K562 (cell line): ENCODE results near the gene ZNF780A. TPM values are rescaled to one million over a fixed set of nuclear protein-coding genes. Genes with fewer than 3 reads are reported as not detected.
A peak's percentile ranks its signal among the peaks of the same experiment; 100 is the strongest.

Experiments
- ATAC-seq: fragments of 200-7000 bp; cut with Tn5 transposase; 3 replicates; pipeline ENCODE4 v1.9.1; 2020; ENCODE audit warnings: moderate library complexity
- BruUV-seq: library from RNA; stranded (reverse); fragments of 400-500 nt; replicated peaks from 2 replicates; lab custom pipeline; 2021; lab: Mats Ljungman, UMichigan
- CTCF ChIA-PET: fragments of 300-600 bp; formaldehyde crosslinking; extraction: SDS; loops from one replicate; lab custom pipeline; 2021; ENCODE audit warnings: low intra/inter-chr PET ratio; lab: Yijun Ruan, JAX
- POLR2A ChIA-PET: fragments of 300-600, 350-650 bp; sonication (Branson Sonifier 250); formaldehyde crosslinking; extraction: SDS; loops from one replicate; lab custom pipeline; 2021; ENCODE audit warnings: antibody characterized with exemption, inconsistent platforms; lab: Yijun Ruan, JAX
- DNase-seq, 4 experiments: peaks; one replicate each; pipeline versions ENCODE4 v3.0.0 to v3.0.0-alpha.2; 2011 to 2018; ENCODE audit warnings: low spot score in 3 of 4, mixed read lengths in 3 of 4; ENCODE audit errors: extremely low read depth in 1 of 4
- FAIRE-seq: peaks from 2 replicates; lab custom pipeline; 2011; peaks lifted over from hg19 to GRCh38; lab: Jason Lieb, UNC
- H2AFZ ChIP-seq: 2 replicates; pipeline ENCODE4 v1.6.0; 2011; ENCODE audit warnings: low read depth, low read length, control low read depth, inconsistent platforms
- H3K27ac ChIP-seq: fragments of 200-600 bp; 3 replicates; pipeline ENCODE4 v1.8.0; 2011; ENCODE audit warnings: low read depth, mild to moderate bottlenecking, control low read depth, inconsistent platforms, low read length, moderate library complexity, mixed read lengths; ENCODE audit errors: extremely low read depth
- H3K27me3 ChIP-seq, 2 experiments: fragments of 300-600 bp in 1 of 2; 2 replicates in 1 of 2; 3 replicates in 1 of 2; pipeline versions ENCODE4 v1.6.0 to v1.8.0; 2011; ENCODE audit warnings: inconsistent platforms in 2 of 2, low read length in 2 of 2, mild to moderate bottlenecking in 1 of 2, mixed read lengths in 1 of 2, moderate library complexity in 1 of 2; ENCODE audit not compliant: control insufficient read depth in 2 of 2, insufficient read depth in 2 of 2
- H3K36me3 ChIP-seq: fragments of 300-600 bp; 3 replicates; pipeline ENCODE4 v1.8.0; 2011; ENCODE audit warnings: mild to moderate bottlenecking, low read length, inconsistent platforms; ENCODE audit not compliant: control insufficient read depth, insufficient read depth
- H3K4me1 ChIP-seq, 2 experiments: fragments of 200-600 bp in 1 of 2; replicated peaks in 1 of 2; 2 replicates in 1 of 2; 3 replicates in 1 of 2; pipeline versions ENCODE4 v1.5.1 to v1.8.0; 2011; ENCODE audit warnings: inconsistent platforms in 2 of 2, low read length in 2 of 2, mild to moderate bottlenecking in 1 of 2, mixed read lengths in 1 of 2, moderate library complexity in 1 of 2; ENCODE audit not compliant: control insufficient read depth in 2 of 2, insufficient read depth in 2 of 2
- H3K4me2 ChIP-seq: 2 replicates; pipeline ENCODE4 v1.6.1; 2011; ENCODE audit warnings: low read length, control low read depth, inconsistent platforms, mixed read lengths; ENCODE audit not compliant: insufficient read depth
- H3K4me3 ChIP-seq: fragments of 200-600 bp; sonication (generic), shearing (Covaris generic); 2 replicates; pipeline ENCODE4 v1.5.1; 2016; ENCODE audit warnings: control low read depth, inconsistent platforms
- H3K79me2 ChIP-seq: fragments of 200-600 bp; 3 replicates; pipeline ENCODE4 v1.8.0; 2011; ENCODE audit warnings: low read length, inconsistent platforms; ENCODE audit not compliant: control insufficient read depth, insufficient read depth
- H3K9ac ChIP-seq, 2 experiments: 2 replicates each; pipeline versions ENCODE4 v1.6.0 to v1.6.1; 2011; ENCODE audit warnings: low read depth in 2 of 2, low read length in 2 of 2, control low read depth in 1 of 2, inconsistent platforms in 1 of 2, mild to moderate bottlenecking in 1 of 2, mixed read lengths in 1 of 2; ENCODE audit not compliant: insufficient read depth in 1 of 2
- H3K9me1 ChIP-seq: one replicate; pipeline ENCODE4 v1.6.0; 2011; ENCODE audit warnings: inconsistent platforms, mild to moderate bottlenecking, low read length, moderate library complexity; ENCODE audit not compliant: control insufficient read depth, insufficient read depth
- H3K9me3 ChIP-seq: replicated peaks from 2 replicates; pipeline ENCODE4 v1.5.1; 2011; ENCODE audit warnings: low read depth, low read length, inconsistent platforms; ENCODE audit not compliant: control insufficient read depth, insufficient read depth
- H4K20me1 ChIP-seq: replicated peaks from 2 replicates; pipeline ENCODE4 v1.6.1; 2011; ENCODE audit warnings: low read length, inconsistent platforms, mixed read lengths; ENCODE audit not compliant: control insufficient read depth, insufficient read depth
- C11orf30 ChIP-seq: fragments of 450-650 bp; IDR thresholded peaks from 2 replicates; pipeline ENCODE4 v1.6.1; 2016; ENCODE audit warnings: low read depth, mild to moderate bottlenecking
- CHCHD3 ChIP-seq: fragments of 250-450 bp; sonication (Bioruptor Pico); IDR thresholded peaks from 2 replicates; pipeline ENCODE4 v2.1.2; 2022; ENCODE audit warnings: mild to moderate bottlenecking
- JUNB ChIP-seq: fragments of 450-650 bp; formaldehyde crosslinking; conservative IDR thresholded peaks from 2 replicates; pipeline ENCODE4 v1.4.0; 2020; ENCODE audit warnings: mild to moderate bottlenecking
- MAFF ChIP-seq: IDR thresholded peaks from 2 replicates; pipeline ENCODE4 v1.6.1; 2012; ENCODE audit warnings: low read length, improper control_type of control experiment
- MAFG ChIP-seq: fragments of 450-650 bp; conservative IDR thresholded peaks from 2 replicates; pipeline ENCODE4 v1.6.1; 2016; ENCODE audit warnings: missing genetic modification characterization, missing compliant biosample characterization
- MAFK ChIP-seq: IDR thresholded peaks from 2 replicates; pipeline ENCODE4 v1.6.1; 2011; ENCODE audit warnings: low read length, improper control_type of control experiment
- MEF2D ChIP-seq: conservative IDR thresholded peaks from 2 replicates; pipeline ENCODE4 v1.6.1; 2016; ENCODE audit warnings: low read depth, missing genetic modification characterization, missing compliant biosample characterization
- NFIC ChIP-seq: fragments of 450-650 bp; IDR thresholded peaks from 2 replicates; pipeline ENCODE4 v1.6.1; 2017; ENCODE audit warnings: mild to moderate bottlenecking, inconsistent platforms
- SAFB ChIP-seq: fragments of 200-400 bp; formaldehyde crosslinking; IDR thresholded peaks from 2 replicates; pipeline ENCODE4 v1.6.1; 2017; ENCODE audit warnings: low read depth, low read length, borderline replicate concordance
- ZC3H11A ChIP-seq: IDR thresholded peaks from 2 replicates; pipeline ENCODE4 v1.6.1; 2012; ENCODE audit warnings: low read depth, low read length, improper control_type of control experiment
- ZNF184 ChIP-seq: sonication (generic); formaldehyde crosslinking; IDR thresholded peaks from 2 replicates; pipeline ENCODE4 v1.5.0; 2020; ENCODE audit warnings: missing genetic modification reagents
- ZNF316 ChIP-seq: fragments of 450-650 bp; IDR thresholded peaks from 2 replicates; pipeline ENCODE4 v1.6.1; 2016
- WGBS: fragments of 100-300 bp; shearing (Covaris generic); methylation state at CpG from one replicate; pipeline ENCODE4 v1.1.6; 2016; ENCODE audit warnings: low coverage, mixed read lengths; ENCODE audit not compliant: insufficient coverage; ENCODE audit errors: missing lambda C conversion rate; 5-methylcytosine and 5-hydroxymethylcytosine counted together
- in situ Hi-C: fragments of 300-500 bp; cut with MboI; formaldehyde crosslinking; loops from 4 replicates; pipeline ENCODE4 v1.15.0; 2018; ENCODE audit warnings: inconsistent platforms, mixed read lengths
- intact Hi-C: fragments of 100-400 bp; cut with micrococcal nuclease; formaldehyde crosslinking; loops from 2 replicates; pipeline ENCODE4 v1.14.2; 2022
- polyA plus RNA-seq, 8 experiments: library from polyadenylated mRNA; depleted of rRNA in 4 of 8; stranded (reverse) in 5 of 8; unstranded in 3 of 8; fragments of >200 nt; fragmentation: Nextera tagmentation in 2 of 8; fragmentation: Illumina TruSeq in 1 of 8; extraction: Ambion mirVana in 2 of 8; extraction: Trizol in 1 of 8; gene quantifications; 2 replicates each; pipeline versions ENCODE4 v1.2.1 to v1.2.3, GENCODE V29; 2011 to 2014; ENCODE audit warnings: inconsistent platforms in 1 of 8, missing spikeins in 1 of 8
- total RNA-seq, 7 experiments: library from RNA; depleted of rRNA in 6 of 7; stranded (reverse); fragments of >200 nt in 6 of 7; fragmentation: Illumina TruSeq in 2 of 7; extraction: Trizol in 2 of 7; gene quantifications; 2 replicates each; pipeline versions ENCODE4 v1.2.1 to v1.2.3, GENCODE V29; 2011 to 2021; ENCODE audit warnings: low replicate concordance in 1 of 7

The ZNF780A gene
- total and polyA plus RNA-seq, 9 of the 15 experiments (the other 6 are each of a cell fraction or from before 2014, with no cell fraction given), result 11.7 to 36.1 (median 25.8) TPM

GRCh38 chr19:40078377-40078776 lies 12.4 kb downstream of the ZNF780A start:
- POLR2A ChIA-PET, result no interaction called here
- intact Hi-C loops, result no loop called here
- Histone ChIP-seq H3K4me2 (no peak overlapping the region), H3K9me3 (peaks cover 32% of the 10 kb centered on the region), H3K27ac (no peak overlapping the region), H4K20me1 (no peaks in the 10 kb centered on the region), H3K9ac (no peak overlapping the region), H3K9me1 (no peaks in the 10 kb centered on the region), H2AFZ (no peak overlapping the region), H3K36me3 (peaks cover 81% of the 10 kb centered on the region), H3K4me3 (no peak overlapping the region), H3K79me2 (no peaks in the 10 kb centered on the region), H3K4me1 (no peaks in the 10 kb centered on the region), H3K27me3 (no peaks in the 10 kb centered on the region)
- FAIRE-seq, result no peak
- TF ChIP-seq ZC3H11A (no peak), ZNF184 (CRISPR knock-in tag) (no peak), CHCHD3 (no peak), NFIC (peak; percentile 82)
- CTCF ChIA-PET, result interaction anchor here (0.7 kb wide), 2 partner anchors 14 to 32 kb away, joined by 3 to 4 read pairs; no protein-coding TSS in a partner anchor
- 93% methylated on average over 1 of the region's 1 CpG for WGBS
- in situ Hi-C loops, result no loop called here
- DNase-seq, result no peak
- no TSS peak for BruUV-seq
- no peak for ATAC-seq

GRCh38 chr19:40070058-40070457 lies 20.7 kb downstream of the ZNF780A start:
- H3K79me2 ChIP-seq, result no peaks in the 10 kb centered on the region
- ATAC-seq, result no peak
- 50% methylated on average over 1 of the region's 1 CpG for WGBS

More at GRCh38 chr19:40070058-40070457, 20.7 kb downstream of the ZNF780A start:
- intact Hi-C loops (no loop called here), in situ Hi-C loops (no loop called here)
- H2AFZ ChIP-seq, result no peak overlapping the region
- no peak overlapping the region for H3K4me3 ChIP-seq
- no peak overlapping the region for H3K27ac ChIP-seq
- H3K4me1 ChIP-seq, result no peaks in the 10 kb centered on the region
- H4K20me1 ChIP-seq, result no peaks in the 10 kb centered on the region
- H3K4me2 ChIP-seq, result no peak overlapping the region
- H3K27me3 ChIP-seq, result no peaks in the 10 kb centered on the region
- H3K9me1 ChIP-seq, result no peaks in the 10 kb centered on the region
- DNase-seq (no peak), FAIRE-seq (no peak)
- H3K36me3 ChIP-seq, result peaks cover 15% of the 10 kb centered on the region
- no peak overlapping the region for H3K9ac ChIP-seq
- ChIA-PET CTCF (no interaction called here), POLR2A (no interaction called here)
- no TSS peak for BruUV-seq
- H3K9me3 ChIP-seq, result peaks cover 17% of the 10 kb centered on the region
- TF ChIP-seq ZNF316 (peak; percentile 97), MAFG (tag) (peak; percentile 90), MAFF (peak; percentile 92), C11orf30 (peak; percentile 87), JUNB (CRISPR knock-in tag) (no peak), MAFK (peak; percentile 98), SAFB (no peak), MEF2D (no peak)
